Stimulated activated naive CD4-positive, alpha-beta T cell treated with Interleukin-2 at 50 U/mL for 16 hours (primary cell): ENCODE results near the gene SLC22A1.
"Not testable (repeated sequence)": the region's sequence is repeated elsewhere in the genome, so short reads cannot be mapped to it uniquely, and the experiment has no call there.

Source experiments
- DNase-seq: peaks from one replicate; lab custom pipeline; 2025; lab: John Stamatoyannopoulos, UW

The SLC22A1 gene

GRCh38 chr6:160093946-160094345, 27.7 kb upstream of the SLC22A1 start:
- no peak for DNase-seq

- no peak for DNase-seq
Observed at GRCh38 chr6:160095146-160095845, 26.3 kb upstream of the SLC22A1 start.

DNA sequence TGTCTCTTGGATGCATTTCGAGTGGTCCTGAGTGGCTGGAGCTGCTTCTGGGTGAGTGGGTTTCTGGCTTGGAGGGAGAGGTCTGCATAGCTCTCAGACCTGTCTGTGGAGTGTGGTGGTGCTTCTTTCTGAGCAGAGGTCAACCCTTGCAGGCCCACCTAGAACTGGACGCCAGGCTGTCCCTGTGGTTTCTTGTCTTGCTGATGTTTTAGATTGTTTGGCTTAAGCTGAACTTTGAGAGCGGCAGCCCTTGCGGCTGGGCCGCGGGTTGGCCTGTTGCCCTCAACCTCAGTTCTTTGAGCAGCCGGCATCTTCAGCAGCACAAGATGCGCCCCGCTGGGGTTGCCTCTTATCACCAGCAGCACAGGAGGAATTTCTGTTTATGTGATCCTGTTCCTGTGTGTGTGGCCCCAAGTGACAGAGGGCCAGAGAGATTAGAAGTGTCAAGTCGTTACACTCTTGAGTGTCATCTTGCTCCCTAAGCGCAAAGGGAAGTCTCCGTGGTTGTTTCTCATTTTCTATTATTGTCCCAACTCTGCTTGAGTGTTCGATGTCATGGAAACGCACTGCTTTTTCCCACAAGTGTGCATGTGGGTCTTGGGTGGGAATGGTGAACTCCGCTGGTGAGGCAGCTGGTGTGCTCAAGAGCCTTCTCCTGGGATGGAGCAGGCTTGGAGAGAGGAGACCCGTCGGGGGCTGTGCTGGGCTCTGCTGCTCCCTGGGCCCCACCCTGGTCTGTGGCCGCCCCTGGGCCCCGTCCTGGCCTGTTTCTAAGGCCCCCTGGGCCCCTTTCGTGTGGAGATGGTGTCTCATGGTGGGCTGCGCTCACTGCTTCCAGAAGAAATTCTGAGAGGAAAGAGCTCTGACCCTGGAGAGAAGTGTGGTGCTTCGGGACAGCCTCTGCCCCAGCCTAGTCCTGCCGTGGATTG, 20.1 kb upstream of the SLC22A1 start:
- no peak for DNase-seq

DNA sequence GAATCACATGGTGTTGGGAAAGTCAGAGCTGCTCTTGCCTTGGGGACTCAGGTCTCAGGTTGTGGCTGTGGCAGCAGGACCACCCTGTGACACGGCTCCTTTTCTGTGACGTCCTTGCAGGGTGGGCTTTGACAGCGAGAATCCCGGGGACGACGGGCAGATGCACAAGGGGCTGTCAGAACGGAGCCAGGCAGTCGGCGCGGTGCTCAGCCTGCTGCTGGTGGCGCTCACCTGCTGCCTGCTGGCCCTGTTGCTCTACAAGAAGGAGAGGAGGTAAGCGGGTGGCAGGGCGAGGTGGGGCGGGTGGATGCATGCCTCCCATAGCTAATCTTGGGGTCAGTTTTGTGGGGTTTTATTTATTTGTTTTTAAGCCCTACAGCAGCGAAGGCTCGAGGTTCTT, 19.2 kb upstream of the SLC22A1 start:
- no peak for DNase-seq

DNA sequence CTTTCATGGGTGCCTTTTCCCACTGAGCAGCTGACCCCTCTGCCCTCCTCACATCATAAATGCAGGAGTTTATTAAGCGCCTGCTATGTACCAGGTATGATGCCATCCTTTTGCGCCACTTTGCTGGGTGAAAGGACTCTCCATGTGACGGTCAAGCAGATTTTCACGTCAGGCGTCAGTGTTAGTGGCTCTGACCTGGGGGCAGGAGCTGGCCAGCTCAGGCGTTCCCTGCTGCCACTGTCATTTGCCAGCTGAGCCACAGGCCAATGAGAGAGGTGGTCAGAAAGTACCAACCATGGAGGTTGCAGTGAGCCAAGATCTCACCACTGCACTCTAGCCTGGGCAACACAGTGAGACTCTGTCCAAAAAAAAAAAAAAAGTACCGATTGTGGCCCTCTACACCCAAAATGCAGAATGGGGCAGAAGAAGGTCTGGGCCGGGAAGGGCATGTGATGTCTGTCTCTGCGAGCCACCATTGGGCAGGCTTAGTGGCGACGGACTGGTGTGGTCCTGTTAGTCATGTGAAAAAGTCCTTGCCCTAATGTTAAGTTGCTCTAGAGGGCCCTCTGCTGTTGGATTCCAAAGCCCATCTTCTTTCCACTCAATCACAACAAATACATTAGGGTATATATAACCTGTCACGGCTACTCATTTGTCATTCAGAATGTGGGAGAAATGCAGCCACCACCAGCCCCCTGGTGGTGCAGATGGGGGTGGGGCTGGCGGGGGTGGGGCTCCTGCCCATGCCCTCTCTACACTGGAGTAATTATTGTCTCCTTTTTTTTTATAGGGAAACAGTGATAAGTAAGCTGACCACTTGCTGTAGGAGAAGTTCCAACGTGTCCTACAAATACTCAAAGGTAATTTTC, 18.4 kb upstream of the SLC22A1 start:
- no peak for DNase-seq

DNA sequence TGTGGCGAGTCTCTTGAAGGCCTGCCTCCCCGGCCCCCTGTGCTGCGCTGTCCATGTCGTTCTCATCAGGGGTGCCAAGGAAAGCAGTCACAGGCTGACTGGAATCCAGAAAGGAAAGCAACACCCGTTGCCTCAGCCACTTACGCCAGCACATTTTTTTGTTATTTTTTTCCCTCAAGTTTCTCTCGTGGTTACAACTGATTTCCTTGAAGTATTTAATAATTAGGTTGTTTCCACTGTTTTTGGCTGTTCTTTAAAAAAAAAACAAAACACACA, 17.9 kb upstream of the SLC22A1 start:
- DNase-seq: no peak

GRCh38 chr6:160104821-160105517, 16.6 kb upstream of the SLC22A1 start:
- no peak for DNase-seq

- DNase-seq: no peak
Observed at GRCh38 chr6:160106010-160106409, 15.6 kb upstream of the SLC22A1 start.

- DNase-seq: no peak
Observed at GRCh38 chr6:160106701-160107100, 14.9 kb upstream of the SLC22A1 start.

DNA sequence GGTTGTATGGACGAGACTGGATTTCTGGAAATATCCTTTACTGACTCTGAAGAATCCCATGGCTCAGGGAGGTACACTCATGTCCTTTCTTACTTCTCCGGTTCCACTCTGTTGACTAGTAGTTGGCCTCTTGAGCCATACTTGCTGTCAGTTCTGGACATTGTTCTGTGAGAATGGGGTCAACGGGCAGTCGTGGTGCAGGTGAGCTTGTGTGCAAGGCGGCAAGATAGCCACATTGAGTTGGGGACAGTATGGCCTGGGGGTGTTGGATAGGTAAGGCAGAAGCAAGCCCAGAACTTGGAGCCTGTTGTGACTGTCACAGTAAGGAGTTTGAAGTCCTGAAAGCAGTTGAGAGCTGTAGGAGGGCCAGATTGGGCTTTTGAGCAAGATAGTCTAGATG, 13.5 kb upstream of the SLC22A1 start:
- DNase-seq: no peak

GRCh38 chr6:160110586-160111123, 11.0 kb upstream of the SLC22A1 start:
- DNase-seq: no peak

DNA sequence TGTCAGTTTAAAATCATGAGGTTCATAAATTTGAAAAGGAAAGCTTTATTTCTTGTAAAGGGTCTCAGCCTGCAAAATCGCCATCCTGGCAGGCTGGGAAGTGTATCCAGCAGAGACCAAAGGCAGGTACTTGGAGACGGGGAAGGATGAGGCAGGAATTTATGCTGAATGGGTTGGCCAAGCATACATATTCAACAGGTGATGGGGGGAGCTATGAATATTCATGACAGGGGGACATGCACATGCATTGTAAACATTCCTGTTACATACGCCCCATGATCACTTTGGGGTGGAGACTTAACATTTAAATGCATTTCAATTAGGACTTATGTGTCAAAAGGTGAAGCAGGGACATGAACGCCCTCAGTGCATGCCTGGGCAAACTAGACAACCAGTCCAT, 9.8 kb upstream of the SLC22A1 start:
- DNase-seq: no peak

GRCh38 chr6:160112628-160113299, 8.9 kb upstream of the SLC22A1 start:
- no peak for DNase-seq

DNA sequence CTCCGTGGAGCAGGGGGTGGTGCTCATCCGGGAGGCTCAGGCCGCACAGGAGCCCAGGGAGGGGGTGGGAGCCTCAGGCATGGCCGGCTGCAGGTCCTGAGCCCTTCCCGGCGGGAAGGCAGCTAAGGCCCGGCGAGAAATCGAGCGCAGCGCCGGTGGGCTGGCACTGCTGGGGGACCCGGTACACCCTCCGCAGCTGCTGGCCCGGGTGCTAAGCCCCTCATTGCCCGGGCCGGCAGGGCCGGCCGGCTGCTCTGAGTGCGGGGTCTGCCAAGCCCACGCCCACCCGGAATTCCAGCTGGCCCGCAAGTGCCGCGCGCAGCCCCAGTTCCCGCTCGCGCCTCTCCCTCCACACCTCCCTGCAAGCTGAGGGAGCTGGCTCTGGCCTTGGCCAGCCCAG, 7.1 kb upstream of the SLC22A1 start:
- DNase-seq: not testable (repeated sequence)

DNA sequence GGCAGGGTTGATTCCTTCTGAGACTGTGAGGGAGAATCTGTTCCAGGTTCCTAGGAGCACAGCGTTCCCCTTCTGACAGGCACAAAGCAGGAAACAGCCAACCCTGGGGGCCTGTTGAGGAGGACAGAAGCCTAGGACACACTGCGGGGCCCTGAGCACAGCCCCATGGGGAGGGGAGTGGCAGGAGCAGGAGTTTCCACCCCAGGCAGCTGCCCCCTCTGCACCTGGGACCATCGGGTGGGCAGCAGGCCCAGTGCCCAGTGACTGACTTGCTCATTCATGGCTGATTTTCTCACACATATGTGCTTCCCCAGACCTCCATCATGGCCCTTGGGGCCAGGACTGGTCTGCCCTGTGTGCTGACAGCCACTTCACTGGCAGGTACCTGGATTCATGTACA, 6.2 kb upstream of the SLC22A1 start:
- no peak for DNase-seq

- DNase-seq: no peak
Observed at GRCh38 chr6:160116411-160116810, 5.2 kb upstream of the SLC22A1 start.

DNA sequence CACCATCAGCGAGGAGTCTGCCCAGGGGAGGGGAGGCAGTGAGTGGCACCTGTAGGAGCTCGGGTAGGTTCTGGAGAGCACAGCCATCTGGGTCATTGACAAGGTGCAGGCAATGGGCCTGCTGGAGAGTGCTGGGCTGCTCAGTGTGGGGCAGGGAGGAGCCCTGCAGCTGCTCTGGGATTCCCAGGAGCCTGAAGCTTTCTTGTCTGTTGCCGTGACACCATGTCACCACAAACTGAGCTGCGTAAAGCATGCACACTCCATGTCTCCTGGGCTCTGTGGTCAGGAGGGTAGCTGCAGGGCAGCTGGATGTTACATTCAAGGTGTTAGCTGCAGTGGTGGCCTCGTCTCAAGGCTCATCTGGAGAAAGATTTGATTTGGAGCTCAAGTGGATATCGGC, 4.5 kb upstream of the SLC22A1 start:
- no peak for DNase-seq

- no peak for DNase-seq
Observed at GRCh38 chr6:160118620-160119229, 2.9 kb upstream of the SLC22A1 start.

- DNase-seq: no peak
Observed at GRCh38 chr6:160120087-160120486, 1.5 kb upstream of the SLC22A1 start.

- no peak for DNase-seq
Observed at GRCh38 chr6:160121981-160122380, 366 bp downstream of the SLC22A1 start.

- DNase-seq: no peak
Observed at GRCh38 chr6:160122744-160123143, 1.1 kb downstream of the SLC22A1 start.
